ENCODE measurements around the gene ZNF205. TPM values are rescaled to one million over a fixed set of nuclear protein-coding genes. Genes with fewer than 3 reads are reported as not detected.

Gene ZNF205
- polyA plus RNA-seq, 4 donors: 14.5 to 20.3 (median 17.1) TPM

GRCh38 chr16:3145660-3146059 lies 33.3 kb downstream of the ZNF205 start:
- no peak for DNase-seq (ENCODE audit: low read depth in 4 of 4, low spot score in 3 of 4)

- DNase-seq (ENCODE audit: low read depth in 4 of 4, low spot score in 3 of 4): no peak
Observed at GRCh38 chr16:3147046-3147756, 34.8 kb downstream of the ZNF205 start.

GRCh38 chr16:3147757-3148104 lies 35.3 kb downstream of the ZNF205 start:
- no peak for DNase-seq (ENCODE audit: low read depth in 4 of 4, low spot score in 3 of 4)

GRCh38 chr16:3148256-3149192 lies 36.1 kb downstream of the ZNF205 start:
- no peak for DNase-seq (ENCODE audit: low read depth in 4 of 4, low spot score in 3 of 4)

GRCh38 chr16:3149193-3149530 lies 36.8 kb downstream of the ZNF205 start:
- no peak for DNase-seq (ENCODE audit: low read depth in 4 of 4, low spot score in 3 of 4)

GRCh38 chr16:3149630-3150345 lies 37.4 kb downstream of the ZNF205 start:
- DNase-seq (ENCODE audit: low read depth in 4 of 4, low spot score in 3 of 4): no peak

GRCh38 chr16:3150346-3151218 lies 38.2 kb downstream of the ZNF205 start:
- peak; percentile 92 to 96 (median 94) for DNase-seq (ENCODE audit: low read depth in 4 of 4, low spot score in 3 of 4)

GRCh38 chr16:3152027-3152276 lies 39.6 kb downstream of the ZNF205 start:
- no peak for DNase-seq (ENCODE audit: low read depth in 4 of 4, low spot score in 3 of 4)

GRCh38 chr16:3152277-3152990 lies 40.0 kb downstream of the ZNF205 start:
- DNase-seq (ENCODE audit: low read depth in 4 of 4, low spot score in 3 of 4): peak in 3 of 4 donors; percentile 80 to 83 (median 83)

GRCh38 chr16:3152991-3153368 lies 40.6 kb downstream of the ZNF205 start:
- DNase-seq (ENCODE audit: low read depth in 4 of 4, low spot score in 3 of 4): no peak

- DNase-seq (ENCODE audit: low read depth in 4 of 4, low spot score in 3 of 4): no peak
Observed at GRCh38 chr16:3155181-3155580, 42.8 kb downstream of the ZNF205 start.

- DNase-seq (ENCODE audit: low read depth in 4 of 4, low spot score in 3 of 4): no peak
Observed at GRCh38 chr16:3155972-3156371, 43.6 kb downstream of the ZNF205 start.

- DNase-seq (ENCODE audit: low read depth in 4 of 4, low spot score in 3 of 4): no peak
Observed at GRCh38 chr16:3157229-3158025, 45.0 kb downstream of the ZNF205 start.

- DNase-seq (ENCODE audit: low read depth in 4 of 4, low spot score in 3 of 4): no peak
Observed at GRCh38 chr16:3158026-3158509, 45.7 kb downstream of the ZNF205 start.

- DNase-seq (ENCODE audit: low read depth in 4 of 4, low spot score in 3 of 4): no peak
Observed at GRCh38 chr16:3158510-3159314, 46.3 kb downstream of the ZNF205 start.

- no peak for DNase-seq (ENCODE audit: low read depth in 4 of 4, low spot score in 3 of 4)
Observed at GRCh38 chr16:3161235-3162018, 49.0 kb downstream of the ZNF205 start.
